ENCODE data around the gene IVD.

The IVD gene

GRCh38 chr15:40367371-40367685 is 38.3 kb upstream of the IVD start:
- no peak for TF ChIP-seq CTCF (IDR thresholded peaks at IDR 0.05; ENCODE audit: poor library complexity, severe bottlenecking)
- no peaks in the 10 kb centered on the region for H3K27me3 ChIP-seq (ENCODE audit: insufficient read depth, poor library complexity, severe bottlenecking)
- no peak overlapping the region for H3K4me3 ChIP-seq (ENCODE audit: severe bottlenecking)
- DNase-seq (ENCODE audit: low spot score), result no peak
- no peaks in the 10 kb centered on the region for H3K4me1 ChIP-seq (ENCODE audit: insufficient read depth, poor library complexity, severe bottlenecking)
- H3K27ac ChIP-seq (ENCODE audit: poor library complexity, severe bottlenecking), result no peak overlapping the region
- no peaks in the 10 kb centered on the region for H3K36me3 ChIP-seq (ENCODE audit: low read depth)
- no peak for ATAC-seq (ENCODE audit: low read depth)
- H3K9me3 ChIP-seq (ENCODE audit: severe bottlenecking), result no peaks in the 10 kb centered on the region

- Histone ChIP-seq H3K27ac (ENCODE audit: poor library complexity, severe bottlenecking) (no peak overlapping the region), H3K4me3 (ENCODE audit: severe bottlenecking) (peak overlapping the region; percentile 8)
These were observed 37.6 kb upstream of the IVD start for GRCh38 chr15:40367686-40368611.

GRCh38 chr15:40368719-40369473 is 36.7 kb upstream of the IVD start:
- H3K4me3 ChIP-seq (ENCODE audit: severe bottlenecking), result no peak overlapping the region
- H3K27me3 ChIP-seq (ENCODE audit: insufficient read depth, poor library complexity, severe bottlenecking), result no peaks in the 10 kb centered on the region
- no peaks in the 10 kb centered on the region for H3K36me3 ChIP-seq (ENCODE audit: low read depth)
- no peaks in the 10 kb centered on the region for H3K9me3 ChIP-seq (ENCODE audit: severe bottlenecking)
- DNase-seq (ENCODE audit: low spot score) (no peak), ATAC-seq (ENCODE audit: low read depth) (no peak)
- TF ChIP-seq CTCF (IDR thresholded peaks at IDR 0.05; ENCODE audit: poor library complexity, severe bottlenecking), result no peak
- no peak overlapping the region for H3K27ac ChIP-seq (ENCODE audit: poor library complexity, severe bottlenecking)
- H3K4me1 ChIP-seq (ENCODE audit: insufficient read depth, poor library complexity, severe bottlenecking), result no peaks in the 10 kb centered on the region

More at GRCh38 chr15:40367686-40368611, 37.6 kb upstream of the IVD start:
- TF ChIP-seq CTCF (IDR thresholded peaks at IDR 0.05; ENCODE audit: poor library complexity, severe bottlenecking), result peak; percentile 100
- ATAC-seq (ENCODE audit: low read depth) (peak; percentile 90), DNase-seq (ENCODE audit: low spot score) (peak; percentile 93)
- Histone ChIP-seq H3K36me3 (ENCODE audit: low read depth) (no peaks in the 10 kb centered on the region), H3K9me3 (ENCODE audit: severe bottlenecking) (no peaks in the 10 kb centered on the region), H3K4me1 (ENCODE audit: insufficient read depth, poor library complexity, severe bottlenecking) (no peaks in the 10 kb centered on the region), H3K27me3 (ENCODE audit: insufficient read depth, poor library complexity, severe bottlenecking) (no peaks in the 10 kb centered on the region)

- H3K27ac ChIP-seq (ENCODE audit: poor library complexity, severe bottlenecking), result no peak overlapping the region
- H3K9me3 ChIP-seq (ENCODE audit: severe bottlenecking), result no peaks in the 10 kb centered on the region
- DNase-seq (ENCODE audit: low spot score), result peak; percentile 73
- no peak overlapping the region for H3K4me3 ChIP-seq (ENCODE audit: severe bottlenecking)
- H3K27me3 ChIP-seq (ENCODE audit: insufficient read depth, poor library complexity, severe bottlenecking), result no peaks in the 10 kb centered on the region
- H3K4me1 ChIP-seq (ENCODE audit: insufficient read depth, poor library complexity, severe bottlenecking), result no peaks in the 10 kb centered on the region
- no peak for ATAC-seq (ENCODE audit: low read depth)
- TF ChIP-seq CTCF (IDR thresholded peaks at IDR 0.05; ENCODE audit: poor library complexity, severe bottlenecking), result no peak
- no peaks in the 10 kb centered on the region for H3K36me3 ChIP-seq (ENCODE audit: low read depth)
These were observed 36.1 kb upstream of the IVD start for GRCh38 chr15:40369474-40369869.
